HepG2 (cell line): Measurements from ENCODE around the gene NSUN5. TPM values are rescaled to one million over a fixed set of nuclear protein-coding genes. Genes with fewer than 3 reads are reported as not detected.
"Not testable (repeated sequence)": the region's sequence is repeated elsewhere in the genome, so short reads cannot be mapped to it uniquely, and the experiment has no call there.

Source experiments
- ATAC-seq: fragments of 200-7000 bp; cut with Tn5 transposase; 3 replicates; pipeline ENCODE4 v1.9.1; 2020; ENCODE audit warnings: mild to moderate bottlenecking, moderate library complexity
- BruUV-seq: library from RNA; stranded (reverse); fragments of 400-500 nt; replicated peaks from 2 replicates; lab custom pipeline; 2021; lab: Mats Ljungman, UMichigan
- CTCF ChIA-PET: fragments of 300-600 bp; formaldehyde crosslinking; extraction: SDS; loops from one replicate; lab custom pipeline; 2021; ENCODE audit warnings: low total read pairs, inconsistent platforms, low intra/inter-chr PET ratio; lab: Yijun Ruan, JAX
- POLR2A ChIA-PET: fragments of 350-600 bp; sonication (Branson Sonifier 250); formaldehyde crosslinking; loops from one replicate; lab custom pipeline; 2020; ENCODE audit warnings: antibody characterized with exemption, inconsistent platforms; lab: Yijun Ruan, JAX
- DNase-seq: peaks from one replicate; pipeline ENCODE4 v3.0.0-alpha.2; 2015; ENCODE audit warnings: low spot score
- FAIRE-seq: peaks from 3 replicates; lab custom pipeline; 2011; peaks lifted over from hg19 to GRCh38; lab: Jason Lieb, UNC
- H2AFZ ChIP-seq: one replicate; pipeline ENCODE4 v1.6.1; 2011; ENCODE audit warnings: low read length, inconsistent platforms
- H3K27ac ChIP-seq: fragments of 300-600 bp; 3 replicates; pipeline ENCODE4 v1.8.0; 2011; ENCODE audit warnings: mixed run types, mild to moderate bottlenecking, mixed read lengths, low read length, inconsistent platforms; ENCODE audit not compliant: insufficient read depth; ENCODE audit errors: extremely low read length
- H3K27me3 ChIP-seq, 2 experiments: fragments of 200-600 bp in 1 of 2; 2 replicates in 1 of 2; 3 replicates in 1 of 2; pipeline versions ENCODE4 v1.6.0 to v1.8.0; 2011; ENCODE audit warnings: low read length in 2 of 2, mild to moderate bottlenecking in 2 of 2, moderate library complexity in 2 of 2, inconsistent platforms in 1 of 2; ENCODE audit not compliant: insufficient read depth in 2 of 2, control insufficient read depth in 1 of 2
- H3K36me3 ChIP-seq, 2 experiments: fragments of 200-600 bp in 1 of 2; replicated peaks in 1 of 2; 2 replicates in 1 of 2; 3 replicates in 1 of 2; pipeline versions ENCODE4 v1.5.1 to v1.8.0; 2011; ENCODE audit warnings: low read length in 2 of 2, inconsistent platforms in 1 of 2; ENCODE audit not compliant: insufficient read depth in 2 of 2, control insufficient read depth in 1 of 2
- H3K4me1 ChIP-seq: 2 replicates; pipeline ENCODE4 v1.5.1; 2012; ENCODE audit warnings: low read length, inconsistent platforms; ENCODE audit not compliant: insufficient read depth
- H3K4me2 ChIP-seq: 2 replicates; pipeline ENCODE4 v1.6.0; 2011; ENCODE audit warnings: low read depth, low read length, inconsistent platforms
- H3K4me3 ChIP-seq, 3 experiments: fragments of 200-600 bp in 1 of 3; sonication (generic), shearing (Covaris generic) in 1 of 3; replicated peaks in 1 of 3; 2 replicates each; pipeline ENCODE4 v1.5.1; 2011 to 2016; ENCODE audit warnings: low read length in 3 of 3, inconsistent platforms in 2 of 3, low read depth in 2 of 3, mild to moderate bottlenecking in 2 of 3, control low read depth in 1 of 3, mixed read lengths in 1 of 3; ENCODE audit not compliant: insufficient read depth in 1 of 3
- H3K79me2 ChIP-seq: one replicate; pipeline ENCODE4 v1.6.1; 2011; ENCODE audit warnings: low read length, inconsistent platforms; ENCODE audit not compliant: insufficient read depth
- H3K9ac ChIP-seq: 2 replicates; pipeline ENCODE4 v1.6.0; 2011; ENCODE audit warnings: mild to moderate bottlenecking, low read depth, low read length, inconsistent platforms; ENCODE audit not compliant: insufficient read depth
- H3K9me3 ChIP-seq: 2 replicates; pipeline ENCODE4 v1.5.1; 2012; ENCODE audit warnings: mild to moderate bottlenecking, low read length
- H4K20me1 ChIP-seq: 2 replicates; pipeline ENCODE4 v1.6.0; 2011; ENCODE audit warnings: inconsistent platforms, mild to moderate bottlenecking, low read length, moderate library complexity; ENCODE audit not compliant: insufficient read depth
- MAFF ChIP-seq: IDR thresholded peaks from 2 replicates; pipeline ENCODE4 v1.6.1; 2011; ENCODE audit warnings: low read depth, low read length, improper control_type of control experiment
- MAFK ChIP-seq, 2 experiments: IDR thresholded peaks in 1 of 2; conservative IDR thresholded peaks in 1 of 2; 2 replicates each; pipeline ENCODE4 v1.6.1; 2011; ENCODE audit warnings: improper control_type of control experiment in 2 of 2, low read length in 2 of 2
- REPIN1 ChIP-seq: sonication (generic); formaldehyde crosslinking; IDR thresholded peaks from 2 replicates; pipeline ENCODE4 v1.8.0; 2022; ENCODE audit warnings: missing genetic modification reagents, low read depth, mild to moderate bottlenecking, borderline replicate concordance
- ZNF770 ChIP-seq: sonication (generic); formaldehyde crosslinking; IDR thresholded peaks from 2 replicates; pipeline ENCODE4 v1.5.0; 2020; ENCODE audit warnings: mild to moderate bottlenecking, missing genetic modification reagents
- WGBS: methylation state at CpG from one replicate; pipeline ENCODE4 v1.1.6; 2017; ENCODE audit warnings: low lambda C conversion rate; 5-methylcytosine and 5-hydroxymethylcytosine counted together
- in situ Hi-C: cut with HindIII; loops from 2 replicates; pipeline ENCODE4 v1.10.0; 2017; ENCODE audit warnings: low pct_unique_long_range_greater_than_20kb; ENCODE audit not compliant: extremely low pct_ligation_motif_present
- intact Hi-C: fragments of 100-400 bp; cut with micrococcal nuclease; formaldehyde crosslinking; loops from one replicate; pipeline ENCODE4 v1.10.0; 2022; ENCODE audit not compliant: unreplicated experiment
- polyA plus RNA-seq, 8 experiments: library from polyadenylated mRNA; depleted of rRNA in 3 of 8; stranded (reverse) in 7 of 8; unstranded in 1 of 8; fragments of >200 nt; fragmentation: Illumina TruSeq in 4 of 8; extraction: Trizol in 4 of 8; gene quantifications; 2 replicates each; pipeline versions ENCODE4 v1.2.1 to v1.2.3, GENCODE V29; 2011 to 2016; ENCODE audit warnings: low read depth in 4 of 8, missing spikeins in 1 of 8, mixed read lengths in 1 of 8; ENCODE audit not compliant: insufficient read depth in 1 of 8
- total RNA-seq, 5 experiments: library from RNA; depleted of rRNA; stranded (reverse); fragments of >200 nt; fragmentation: Illumina TruSeq; extraction: Trizol; gene quantifications; 2 replicates each; pipeline ENCODE4 v1.2.3, GENCODE V29; 2016; ENCODE audit warnings: low read depth in 1 of 5

The NSUN5 gene
- total and polyA plus RNA-seq, 2 of the 13 experiments (the other 11 are each of a cell fraction or from before 2014, with no cell fraction given): 19.9 to 35.8 TPM

GRCh38 chr7:73323434-73324080 lies 14.9 kb upstream of the NSUN5 start (continued):
- TF ChIP-seq ZNF770 (CRISPR knock-in tag): peak; percentile 95
- peak; percentile 29 to 62; a peak in 3 of 4 replicates for TF ChIP-seq MAFK (conservative IDR thresholded peaks at IDR 0.05 in 1 of 2, IDR thresholded peaks at IDR 0.05 in 1 of 2; ENCODE audit: low read length in 2 of 2)
- TF ChIP-seq REPIN1 (CRISPR knock-in tag): 0 out of 2 replicates have a peak, but pooled peaks have one; percentile 1
- TF ChIP-seq MAFF: peak; percentile 53

GRCh38 chr7:73320009-73320408 lies 11.4 kb upstream of the NSUN5 start:
- in situ Hi-C loops, FAIRE-seq, CTCF ChIA-PET: not testable (repeated sequence)

More at GRCh38 chr7:73320009-73320408, 11.4 kb upstream of the NSUN5 start:
- BruUV-seq, H3K4me3 ChIP-seq, H3K9me3 ChIP-seq, ATAC-seq, H3K4me2 ChIP-seq, H3K27ac ChIP-seq, H4K20me1 ChIP-seq, H3K79me2 ChIP-seq, H2AFZ ChIP-seq, DNase-seq, POLR2A ChIA-PET, H3K36me3 ChIP-seq, H3K27me3 ChIP-seq, H3K9ac ChIP-seq: not testable (repeated sequence)
- WGBS: 81% methylated on average over 6 of the region's 9 CpGs
- intact Hi-C loops: loop anchor here (5.0 kb wide), 1 partner anchor 117 kb away; no protein-coding TSS in a partner anchor
- H3K4me1 ChIP-seq: peaks cover 17% of the 10 kb centered on the region
